GM12872 (cell line): ENCODE data around the gene FANCC.

Experiments
- CTCF ChIP-seq: IDR thresholded peaks from 3 replicates; pipeline ENCODE4 v1.5.1; 2011; ENCODE audit warnings: low read depth, mild to moderate bottlenecking, low read length, moderate library complexity; ENCODE audit not compliant: insufficient read depth

The FANCC gene

GRCh38 chr9:95099321-95100070, 218.0 kb downstream of the FANCC start:
- no peak for TF ChIP-seq CTCF

GRCh38 chr9:95098391-95098921, 219.1 kb downstream of the FANCC start:
- no peak for TF ChIP-seq CTCF

- no peak for TF ChIP-seq CTCF
Measured at GRCh38 chr9:95097279-95097678, 220.2 kb downstream of the FANCC start.

GRCh38 chr9:95096807-95097206, 220.7 kb downstream of the FANCC start:
- TF ChIP-seq CTCF, result no peak

- TF ChIP-seq CTCF, result 0 out of 3 replicates have a peak, but pooled peaks have one; percentile 16
Measured at GRCh38 chr9:95096381-95096780, 221.1 kb downstream of the FANCC start.

GRCh38 chr9:95095641-95096355, 221.7 kb downstream of the FANCC start:
- TF ChIP-seq CTCF, result no peak

- no peak for TF ChIP-seq CTCF
Measured at GRCh38 chr9:95094002-95094401, 223.5 kb downstream of the FANCC start.
